HEK293 (cell line): Measurements from ENCODE around the gene HAT1.

ENCODE experiments used
- ZBTB7A ChIP-seq: fragments of 450-650 bp; formaldehyde crosslinking; IDR thresholded peaks from 2 replicates; pipeline ENCODE4 v1.5.1; 2016; ENCODE audit warnings: low read depth, missing biosample characterization, missing genetic modification characterization
- ZFP37 ChIP-seq: fragments of 450-650 bp; formaldehyde crosslinking; IDR thresholded peaks from 2 replicates; pipeline ENCODE4 v1.5.1; 2016; ENCODE audit warnings: missing biosample characterization, missing genetic modification characterization
- ZNF302 ChIP-seq: fragments of 450-650 bp; formaldehyde crosslinking; IDR thresholded peaks from 2 replicates; pipeline ENCODE4 v1.5.1; 2016; ENCODE audit warnings: missing biosample characterization, missing genetic modification characterization, low read depth
- ZNF341 ChIP-seq: fragments of 450-650 bp; formaldehyde crosslinking; IDR thresholded peaks from 2 replicates; pipeline ENCODE4; 2016; ENCODE audit warnings: low read depth, missing biosample characterization, missing genetic modification characterization
- ZNF610 ChIP-seq: fragments of 450-650 bp; formaldehyde crosslinking; IDR thresholded peaks from 2 replicates; pipeline ENCODE4 v1.5.1; 2016; ENCODE audit warnings: missing biosample characterization, missing genetic modification characterization, borderline replicate concordance
- ZNF837 ChIP-seq: fragments of 450-650 bp; formaldehyde crosslinking; IDR thresholded peaks from 2 replicates; pipeline ENCODE4 v1.5.1; 2016; ENCODE audit warnings: missing biosample characterization, missing genetic modification characterization
- ZSCAN30 ChIP-seq: fragments of 450-650 bp; IDR thresholded peaks from 2 replicates; pipeline ENCODE4 v1.5.1; 2018; ENCODE audit warnings: missing biosample characterization, mild to moderate bottlenecking, missing genetic modification characterization, moderate library complexity
- TF ChIP-seq, protein P1 (sequence below): fragments of 450-650 bp; formaldehyde crosslinking; IDR thresholded peaks from 2 replicates; pipeline ENCODE4 v1.5.1; 2016; ENCODE audit warnings: missing biosample characterization, missing genetic modification characterization
- TF ChIP-seq, protein P2 (sequence below): fragments of 450-650 bp; formaldehyde crosslinking; conservative IDR thresholded peaks from 2 replicates; pipeline ENCODE4 v1.5.1; 2016; ENCODE audit warnings: low read depth, missing biosample characterization, missing genetic modification characterization
- TF ChIP-seq, protein P3 (sequence below): sonication (generic); formaldehyde crosslinking; IDR thresholded peaks from 2 replicates; pipeline ENCODE4 v1.8.1; 2022; ENCODE audit warnings: mild to moderate bottlenecking, moderate library complexity, missing genetic modification reagents
- TF ChIP-seq, protein P4 (sequence below): fragments of 450-650 bp; formaldehyde crosslinking; IDR thresholded peaks from 2 replicates; pipeline ENCODE4 v1.5.1; 2016; ENCODE audit warnings: missing biosample characterization, missing genetic modification characterization
- TF ChIP-seq, protein P5 (sequence below): fragments of 450-650 bp; formaldehyde crosslinking; IDR thresholded peaks from 2 replicates; pipeline ENCODE4 v1.5.1; 2016; ENCODE audit warnings: missing biosample characterization, missing genetic modification characterization

DNA sequence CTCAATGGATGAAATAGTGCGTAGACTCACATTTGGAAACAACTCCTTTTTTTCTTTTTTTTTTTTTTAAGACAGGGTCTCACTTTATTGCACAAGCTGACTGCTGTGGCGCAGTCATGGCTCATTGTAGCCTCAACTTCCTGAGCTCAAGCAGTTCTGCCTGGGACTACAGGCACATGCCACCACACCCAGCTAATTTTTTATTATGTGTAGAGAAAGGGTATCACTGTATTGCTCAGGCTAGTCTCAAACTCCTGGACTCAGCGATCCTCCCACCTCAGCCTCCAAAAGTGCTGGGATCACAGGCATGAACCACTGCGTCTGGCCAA, 17.4 kb downstream of the HAT1 start:
- TF ChIP-seq, protein P1, sequence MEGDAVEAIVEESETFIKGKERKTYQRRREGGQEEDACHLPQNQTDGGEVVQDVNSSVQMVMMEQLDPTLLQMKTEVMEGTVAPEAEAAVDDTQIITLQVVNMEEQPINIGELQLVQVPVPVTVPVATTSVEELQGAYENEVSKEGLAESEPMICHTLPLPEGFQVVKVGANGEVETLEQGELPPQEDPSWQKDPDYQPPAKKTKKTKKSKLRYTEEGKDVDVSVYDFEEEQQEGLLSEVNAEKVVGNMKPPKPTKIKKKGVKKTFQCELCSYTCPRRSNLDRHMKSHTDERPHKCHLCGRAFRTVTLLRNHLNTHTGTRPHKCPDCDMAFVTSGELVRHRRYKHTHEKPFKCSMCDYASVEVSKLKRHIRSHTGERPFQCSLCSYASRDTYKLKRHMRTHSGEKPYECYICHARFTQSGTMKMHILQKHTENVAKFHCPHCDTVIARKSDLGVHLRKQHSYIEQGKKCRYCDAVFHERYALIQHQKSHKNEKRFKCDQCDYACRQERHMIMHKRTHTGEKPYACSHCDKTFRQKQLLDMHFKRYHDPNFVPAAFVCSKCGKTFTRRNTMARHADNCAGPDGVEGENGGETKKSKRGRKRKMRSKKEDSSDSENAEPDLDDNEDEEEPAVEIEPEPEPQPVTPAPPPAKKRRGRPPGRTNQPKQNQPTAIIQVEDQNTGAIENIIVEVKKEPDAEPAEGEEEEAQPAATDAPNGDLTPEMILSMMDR (tag by site-specific recombination), result no peak
- TF ChIP-seq ZFP37 (tag by site-specific recombination) (no peak), ZBTB7A (tag by site-specific recombination) (no peak), ZNF610 (tag by site-specific recombination) (no peak), ZNF341 (tag by site-specific recombination) (no peak), ZSCAN30 (tag by site-specific recombination) (no peak), ZNF302 (tag by site-specific recombination) (no peak), ZNF837 (no peak)
- TF ChIP-seq, protein P2, sequence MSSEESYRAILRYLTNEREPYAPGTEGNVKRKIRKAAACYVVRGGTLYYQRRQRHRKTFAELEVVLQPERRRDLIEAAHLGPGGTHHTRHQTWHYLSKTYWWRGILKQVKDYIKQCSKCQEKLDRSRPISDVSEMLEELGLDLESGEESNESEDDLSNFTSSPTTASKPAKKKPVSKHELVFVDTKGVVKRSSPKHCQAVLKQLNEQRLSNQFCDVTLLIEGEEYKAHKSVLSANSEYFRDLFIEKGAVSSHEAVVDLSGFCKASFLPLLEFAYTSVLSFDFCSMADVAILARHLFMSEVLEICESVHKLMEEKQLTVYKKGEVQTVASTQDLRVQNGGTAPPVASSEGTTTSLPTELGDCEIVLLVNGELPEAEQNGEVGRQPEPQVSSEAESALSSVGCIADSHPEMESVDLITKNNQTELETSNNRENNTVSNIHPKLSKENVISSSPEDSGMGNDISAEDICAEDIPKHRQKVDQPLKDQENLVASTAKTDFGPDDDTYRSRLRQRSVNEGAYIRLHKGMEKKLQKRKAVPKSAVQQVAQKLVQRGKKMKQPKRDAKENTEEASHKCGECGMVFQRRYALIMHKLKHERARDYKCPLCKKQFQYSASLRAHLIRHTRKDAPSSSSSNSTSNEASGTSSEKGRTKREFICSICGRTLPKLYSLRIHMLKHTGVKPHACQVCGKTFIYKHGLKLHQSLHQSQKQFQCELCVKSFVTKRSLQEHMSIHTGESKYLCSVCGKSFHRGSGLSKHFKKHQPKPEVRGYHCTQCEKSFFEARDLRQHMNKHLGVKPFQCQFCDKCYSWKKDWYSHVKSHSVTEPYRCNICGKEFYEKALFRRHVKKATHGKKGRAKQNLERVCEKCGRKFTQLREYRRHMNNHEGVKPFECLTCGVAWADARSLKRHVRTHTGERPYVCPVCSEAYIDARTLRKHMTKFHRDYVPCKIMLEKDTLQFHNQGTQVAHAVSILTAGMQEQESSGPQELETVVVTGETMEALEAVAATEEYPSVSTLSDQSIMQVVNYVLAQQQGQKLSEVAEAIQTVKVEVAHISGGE (tag by site-specific recombination), result no peak
- TF ChIP-seq, protein P3, sequence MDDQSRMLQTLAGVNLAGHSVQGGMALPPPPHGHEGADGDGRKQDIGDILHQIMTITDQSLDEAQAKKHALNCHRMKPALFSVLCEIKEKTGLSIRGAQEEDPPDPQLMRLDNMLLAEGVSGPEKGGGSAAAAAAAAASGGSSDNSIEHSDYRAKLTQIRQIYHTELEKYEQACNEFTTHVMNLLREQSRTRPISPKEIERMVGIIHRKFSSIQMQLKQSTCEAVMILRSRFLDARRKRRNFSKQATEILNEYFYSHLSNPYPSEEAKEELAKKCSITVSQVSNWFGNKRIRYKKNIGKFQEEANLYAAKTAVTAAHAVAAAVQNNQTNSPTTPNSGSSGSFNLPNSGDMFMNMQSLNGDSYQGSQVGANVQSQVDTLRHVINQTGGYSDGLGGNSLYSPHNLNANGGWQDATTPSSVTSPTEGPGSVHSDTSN, result no peak
- TF ChIP-seq, protein P4, sequence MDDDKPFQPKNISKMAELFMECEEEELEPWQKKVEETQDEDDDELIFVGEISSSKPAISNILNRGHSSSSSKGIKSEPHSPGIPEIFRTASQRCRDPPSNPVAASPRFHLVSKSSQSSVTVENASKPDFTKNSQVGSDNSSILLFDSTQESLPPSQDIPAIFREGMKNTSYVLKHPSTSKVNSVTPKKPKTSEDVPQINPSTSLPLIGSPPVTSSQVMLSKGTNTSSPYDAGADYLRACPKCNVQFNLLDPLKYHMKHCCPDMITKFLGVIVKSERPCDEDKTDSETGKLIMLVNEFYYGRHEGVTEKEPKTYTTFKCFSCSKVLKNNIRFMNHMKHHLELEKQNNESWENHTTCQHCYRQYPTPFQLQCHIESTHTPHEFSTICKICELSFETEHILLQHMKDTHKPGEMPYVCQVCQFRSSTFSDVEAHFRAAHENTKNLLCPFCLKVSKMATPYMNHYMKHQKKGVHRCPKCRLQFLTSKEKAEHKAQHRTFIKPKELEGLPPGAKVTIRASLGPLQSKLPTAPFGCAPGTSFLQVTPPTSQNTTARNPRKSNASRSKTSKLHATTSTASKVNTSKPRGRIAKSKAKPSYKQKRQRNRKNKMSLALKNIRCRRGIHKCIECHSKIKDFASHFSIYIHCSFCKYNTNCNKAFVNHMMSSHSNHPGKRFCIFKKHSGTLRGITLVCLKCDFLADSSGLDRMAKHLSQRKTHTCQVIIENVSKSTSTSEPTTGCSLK (tag by site-specific recombination), result no peak
- TF ChIP-seq, protein P5, sequence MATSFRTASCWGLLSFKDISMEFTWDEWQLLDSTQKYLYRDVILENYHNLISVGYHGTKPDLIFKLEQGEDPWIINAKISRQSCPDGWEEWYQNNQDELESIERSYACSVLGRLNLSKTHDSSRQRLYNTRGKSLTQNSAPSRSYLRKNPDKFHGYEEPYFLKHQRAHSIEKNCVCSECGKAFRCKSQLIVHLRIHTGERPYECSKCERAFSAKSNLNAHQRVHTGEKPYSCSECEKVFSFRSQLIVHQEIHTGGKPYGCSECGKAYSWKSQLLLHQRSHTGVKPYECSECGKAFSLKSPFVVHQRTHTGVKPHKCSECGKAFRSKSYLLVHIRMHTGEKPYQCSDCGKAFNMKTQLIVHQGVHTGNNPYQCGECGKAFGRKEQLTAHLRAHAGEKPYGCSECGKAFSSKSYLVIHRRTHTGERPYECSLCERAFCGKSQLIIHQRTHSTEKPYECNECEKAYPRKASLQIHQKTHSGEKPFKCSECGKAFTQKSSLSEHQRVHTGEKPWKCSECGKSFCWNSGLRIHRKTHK (tag by site-specific recombination), result no peak
